ENCODE results near the gene BLVRB.
"Not testable (repeated sequence)": the region's sequence is repeated elsewhere in the genome, so short reads cannot be mapped to it uniquely, and the experiment has no call there.

BLVRB gene

GRCh38 chr19:40411125-40411842 is 54.3 kb downstream of the BLVRB start:
- H3K4me1 ChIP-seq (ENCODE audit: insufficient read depth, poor library complexity, severe bottlenecking), result peaks cover 12% of the 10 kb centered on the region
- H3K27me3 ChIP-seq (ENCODE audit: insufficient read depth, poor library complexity, severe bottlenecking), result no peaks in the 10 kb centered on the region
- DNase-seq (ENCODE audit: low spot score) (no peak), ATAC-seq (ENCODE audit: low read depth) (peak; percentile 57)
- no peak for TF ChIP-seq CTCF (IDR thresholded peaks at IDR 0.05; ENCODE audit: poor library complexity, severe bottlenecking)
- H3K4me3 ChIP-seq (ENCODE audit: severe bottlenecking), result no peak overlapping the region
- peak overlapping the region; percentile 19 for H3K27ac ChIP-seq (ENCODE audit: poor library complexity, severe bottlenecking)
- no peaks in the 10 kb centered on the region for H3K36me3 ChIP-seq (ENCODE audit: low read depth)
- no peaks in the 10 kb centered on the region for H3K9me3 ChIP-seq (ENCODE audit: severe bottlenecking)

- no peaks in the 10 kb centered on the region for H3K36me3 ChIP-seq (ENCODE audit: low read depth)
- no peak for ATAC-seq (ENCODE audit: low read depth)
- peaks cover 12% of the 10 kb centered on the region for H3K4me1 ChIP-seq (ENCODE audit: insufficient read depth, poor library complexity, severe bottlenecking)
- no peak for DNase-seq (ENCODE audit: low spot score)
- no peak overlapping the region for H3K27ac ChIP-seq (ENCODE audit: poor library complexity, severe bottlenecking)
- H3K4me3 ChIP-seq (ENCODE audit: severe bottlenecking), result no peak overlapping the region
- no peaks in the 10 kb centered on the region for H3K9me3 ChIP-seq (ENCODE audit: severe bottlenecking)
- H3K27me3 ChIP-seq (ENCODE audit: insufficient read depth, poor library complexity, severe bottlenecking), result no peaks in the 10 kb centered on the region
- no peak for TF ChIP-seq CTCF (IDR thresholded peaks at IDR 0.05; ENCODE audit: poor library complexity, severe bottlenecking)
Measured at GRCh38 chr19:40410030-40410389, 55.5 kb downstream of the BLVRB start.

- not testable (repeated sequence) for DNase-seq (ENCODE audit: low spot score); ATAC-seq (ENCODE audit: low read depth); H3K9me3 ChIP-seq (ENCODE audit: severe bottlenecking); H3K27ac ChIP-seq (ENCODE audit: poor library complexity, severe bottlenecking); H3K36me3 ChIP-seq (ENCODE audit: low read depth); H3K27me3 ChIP-seq (ENCODE audit: insufficient read depth, poor library complexity, severe bottlenecking); H3K4me3 ChIP-seq (ENCODE audit: severe bottlenecking)
- H3K4me1 ChIP-seq (ENCODE audit: insufficient read depth, poor library complexity, severe bottlenecking), result peaks cover 12% of the 10 kb centered on the region
Measured at GRCh38 chr19:40408598-40408925, 57.0 kb downstream of the BLVRB start.

GRCh38 chr19:40407714-40408597 is 57.6 kb downstream of the BLVRB start:
- no peak overlapping the region for H3K27ac ChIP-seq (ENCODE audit: poor library complexity, severe bottlenecking)
- no peak overlapping the region for H3K4me3 ChIP-seq (ENCODE audit: severe bottlenecking)
- H3K4me1 ChIP-seq (ENCODE audit: insufficient read depth, poor library complexity, severe bottlenecking), result peaks cover 12% of the 10 kb centered on the region
- H3K36me3 ChIP-seq (ENCODE audit: low read depth), result no peaks in the 10 kb centered on the region
- no peaks in the 10 kb centered on the region for H3K9me3 ChIP-seq (ENCODE audit: severe bottlenecking)
- no peak for DNase-seq (ENCODE audit: low spot score)
- no peaks in the 10 kb centered on the region for H3K27me3 ChIP-seq (ENCODE audit: insufficient read depth, poor library complexity, severe bottlenecking)
- no peak for TF ChIP-seq CTCF (IDR thresholded peaks at IDR 0.05; ENCODE audit: poor library complexity, severe bottlenecking)
- no peak for ATAC-seq (ENCODE audit: low read depth)

- no peaks in the 10 kb centered on the region for H3K27me3 ChIP-seq (ENCODE audit: insufficient read depth, poor library complexity, severe bottlenecking)
- H3K36me3 ChIP-seq (ENCODE audit: low read depth), result no peaks in the 10 kb centered on the region
- DNase-seq (ENCODE audit: low spot score) (peak; percentile 93), ATAC-seq (ENCODE audit: low read depth) (peak; percentile 70)
- H3K4me3 ChIP-seq (ENCODE audit: severe bottlenecking), result peak overlapping the region; percentile 41
- TF ChIP-seq CTCF (IDR thresholded peaks at IDR 0.05; ENCODE audit: poor library complexity, severe bottlenecking), result no peak
- no peaks in the 10 kb centered on the region for H3K4me1 ChIP-seq (ENCODE audit: insufficient read depth, poor library complexity, severe bottlenecking)
- H3K9me3 ChIP-seq (ENCODE audit: severe bottlenecking), result no peaks in the 10 kb centered on the region
- H3K27ac ChIP-seq (ENCODE audit: poor library complexity, severe bottlenecking), result peak overlapping the region; percentile 25
Measured at GRCh38 chr19:40403262-40403984, 62.1 kb downstream of the BLVRB start.

Measured in RWPE2 (cell line).